GM04503 (cell line): ENCODE data around the gene ATP6V0E2.
"Not testable (repeated sequence)": the region's sequence is repeated elsewhere in the genome, so short reads cannot be mapped to it uniquely, and the experiment has no call there.

Experiments
- DNase-seq: peaks from one replicate; pipeline ENCODE4 v3.0.0-alpha.2; 2012; ENCODE audit warnings: low read depth

The ATP6V0E2 gene

DNA sequence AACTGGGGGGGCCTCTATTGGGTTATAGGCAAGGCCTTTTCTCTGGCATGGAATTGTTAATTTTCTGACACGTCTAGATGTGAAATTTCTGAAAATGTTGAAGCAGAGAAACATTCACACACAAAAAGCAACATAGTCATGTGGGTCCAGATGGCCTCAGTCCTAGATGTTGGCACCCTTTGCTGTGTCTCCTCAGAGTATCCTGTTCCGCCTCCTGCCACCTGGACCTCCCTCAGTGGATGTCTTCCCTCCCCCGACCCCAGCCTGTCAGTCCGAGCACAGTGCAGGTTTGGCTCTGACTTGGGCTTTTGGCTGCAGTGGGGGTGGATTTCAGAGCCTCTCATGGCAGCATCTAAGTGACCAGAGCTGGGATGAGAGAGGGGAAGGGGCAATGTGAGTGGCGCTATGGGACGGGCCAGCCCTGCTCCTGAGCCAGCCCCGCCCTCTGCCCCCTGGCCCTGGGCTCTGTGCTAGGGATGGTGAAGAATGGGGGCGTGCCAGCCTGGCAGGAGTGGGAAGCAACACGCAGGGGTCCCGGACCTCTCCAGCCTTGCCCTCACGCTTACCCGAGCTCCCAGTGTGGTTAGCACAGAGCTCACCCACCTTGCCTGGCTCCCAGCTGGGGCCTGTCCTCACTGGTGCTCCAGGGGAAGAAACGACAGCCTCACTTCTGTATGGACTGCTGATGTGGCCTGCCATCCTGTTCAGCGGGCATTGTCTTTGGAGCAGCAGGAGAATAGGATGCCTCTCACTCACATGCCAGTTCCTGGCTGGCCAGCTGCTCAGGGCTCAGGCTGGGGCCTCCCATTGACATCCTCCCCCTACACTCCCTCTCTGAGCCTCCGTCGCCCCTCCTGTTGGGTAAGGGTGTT is 6.2 kb downstream of the ATP6V0E2 start:
- no peak for DNase-seq

DNA sequence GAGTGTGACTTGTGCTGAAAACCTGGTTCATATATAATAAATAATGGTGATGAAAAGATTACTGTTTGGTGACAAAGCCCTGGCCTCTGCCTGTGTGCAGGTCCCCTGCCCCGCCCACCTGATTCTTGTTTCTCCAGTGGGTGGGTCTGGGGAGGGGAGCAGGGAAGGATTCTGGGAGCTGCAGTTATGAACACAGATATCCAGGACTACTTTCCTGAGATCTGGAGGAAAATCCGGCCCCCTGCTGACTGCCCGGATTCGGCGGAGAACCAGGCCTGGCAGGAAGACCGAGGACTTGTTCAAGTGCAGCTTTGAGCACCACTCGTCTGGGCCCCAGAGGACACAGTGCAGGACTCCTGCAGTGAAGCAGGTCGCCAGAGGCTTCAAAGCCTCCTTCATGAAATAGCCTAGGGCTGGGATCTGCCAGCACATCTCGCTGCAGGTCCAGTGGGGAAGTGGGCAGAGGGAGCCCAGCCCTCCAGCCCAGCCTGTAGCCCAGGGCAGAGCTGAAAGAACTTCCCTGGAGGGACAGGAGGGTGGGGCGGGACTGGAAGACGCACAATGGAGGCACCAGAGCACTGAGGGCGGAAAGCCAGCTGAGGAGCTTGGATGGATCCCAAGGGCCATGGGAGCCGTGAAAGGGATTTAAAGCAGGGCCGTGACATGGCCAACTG is 7.0 kb downstream of the ATP6V0E2 start:
- DNase-seq = no peak

DNA sequence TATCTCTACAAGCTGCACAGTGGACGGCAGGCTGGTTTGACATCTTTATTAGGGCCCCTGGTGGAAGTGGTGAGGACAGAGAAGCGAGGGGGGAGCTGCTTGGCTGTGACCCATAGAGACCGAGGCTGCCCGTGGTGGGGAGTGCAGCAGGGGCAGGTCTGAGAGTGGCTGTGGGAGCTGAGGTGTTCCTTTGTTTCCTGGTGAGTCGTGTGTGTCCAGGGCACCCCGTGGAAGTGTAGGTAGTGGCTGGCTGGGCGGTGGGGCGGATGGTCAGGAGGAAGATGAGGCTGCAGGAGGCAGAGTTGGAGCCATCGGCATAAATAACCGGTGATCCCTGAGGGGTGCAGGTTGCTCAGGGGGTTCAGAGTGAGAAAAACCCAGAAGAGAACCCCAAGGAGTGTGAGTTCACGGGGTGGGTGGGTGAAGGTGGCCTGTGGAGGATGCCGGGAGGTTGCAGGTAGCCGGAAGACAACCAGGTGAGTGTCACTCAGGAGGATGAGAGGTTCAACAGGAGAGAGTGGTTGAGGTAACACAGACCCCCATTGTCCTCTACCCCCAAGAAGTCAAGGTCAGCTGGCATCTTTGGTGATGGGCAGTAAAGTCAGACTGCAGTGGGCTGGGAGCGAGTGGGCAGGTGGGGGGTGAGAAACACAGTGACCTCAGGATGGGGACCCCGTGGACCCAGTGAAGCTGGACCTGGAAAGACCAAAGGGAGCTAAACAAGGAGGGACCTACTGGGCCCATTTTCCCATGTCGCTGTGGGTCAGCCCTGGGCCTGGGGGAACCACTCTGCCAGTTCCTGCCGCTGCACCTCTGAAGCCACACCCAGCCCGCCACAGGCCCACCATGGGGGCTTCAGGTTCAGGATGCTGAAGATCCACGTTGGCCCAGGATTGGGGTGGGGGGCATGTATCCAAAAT is 7.8 kb downstream of the ATP6V0E2 start:
- no peak for DNase-seq

DNA sequence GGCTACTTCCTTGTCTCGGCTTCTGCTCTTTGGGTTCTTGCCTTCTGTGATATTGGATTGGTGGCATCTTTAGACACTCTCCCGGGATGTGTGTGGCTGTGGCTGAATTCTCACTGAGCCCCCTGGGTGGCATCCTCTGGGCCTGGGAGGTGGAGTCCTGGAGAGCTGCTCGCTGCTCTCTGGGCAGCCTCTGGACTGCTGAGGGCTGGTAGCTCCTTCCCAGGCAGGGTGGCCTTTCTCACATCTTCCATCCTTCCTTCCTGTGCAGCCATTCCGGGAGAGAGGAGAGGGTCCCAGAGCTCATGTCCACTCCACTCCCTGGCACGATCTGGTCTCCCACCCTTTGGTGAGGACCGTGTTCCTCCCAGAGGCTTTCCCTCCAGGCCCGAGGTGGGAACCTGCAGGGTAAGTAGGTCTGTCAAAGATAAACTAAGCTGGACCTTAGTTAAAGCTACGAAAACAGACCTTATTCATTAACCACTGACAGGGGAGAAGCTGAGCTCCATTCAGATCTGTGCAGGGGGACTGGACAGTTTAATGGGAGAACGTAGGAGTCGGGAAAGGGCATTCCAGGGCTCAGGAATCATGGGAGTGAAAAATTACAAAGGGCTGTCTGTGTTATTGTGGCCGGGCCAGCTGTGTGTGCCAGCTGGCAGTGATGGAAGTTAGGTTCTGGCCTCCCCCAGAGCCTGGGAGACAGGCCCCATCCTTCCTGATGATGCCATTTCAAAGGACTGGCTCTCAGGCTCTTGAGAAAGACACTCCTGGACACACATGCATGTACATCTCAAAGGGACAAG is 8.7 kb downstream of the ATP6V0E2 start:
- no peak for DNase-seq

DNA sequence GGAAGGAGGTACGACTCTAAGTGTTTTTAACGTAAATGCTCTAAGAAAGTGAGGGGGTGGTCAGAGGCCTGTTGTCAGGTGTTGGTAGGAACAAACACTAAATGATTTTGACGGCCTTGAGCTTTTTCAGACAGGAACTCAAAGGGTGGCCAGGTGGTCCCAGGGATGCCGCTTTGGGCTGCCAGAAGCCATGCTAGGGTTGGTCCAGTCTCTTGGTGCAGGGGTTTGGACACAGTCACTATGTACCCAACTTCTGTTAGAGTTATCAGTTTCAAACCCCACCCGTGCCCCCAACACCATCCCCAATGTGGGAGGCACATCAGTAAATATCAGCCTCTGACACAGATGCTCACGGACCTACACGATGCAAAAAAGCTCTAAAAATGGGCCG is 9.3 kb downstream of the ATP6V0E2 start:
- no peak for DNase-seq

DNA sequence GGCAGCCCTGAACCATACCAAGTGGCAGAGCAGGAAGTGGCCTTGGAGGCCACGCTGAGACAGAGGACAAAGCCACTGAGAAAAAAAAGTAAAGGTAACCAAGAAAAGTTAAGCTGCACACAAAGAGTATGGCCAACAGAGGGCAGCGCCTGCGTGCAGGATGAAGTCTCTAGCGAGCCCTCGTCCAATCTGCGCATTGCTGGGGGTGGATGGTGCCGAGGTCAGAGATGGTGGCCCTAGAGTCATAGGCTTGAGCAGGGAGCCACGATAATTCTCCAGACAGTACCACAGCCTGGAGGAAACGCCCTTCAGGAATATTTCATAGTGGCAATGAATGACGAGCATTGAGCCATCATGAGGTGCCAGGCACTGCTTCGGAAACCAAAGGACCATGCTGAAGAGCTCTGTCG is 9.7 kb downstream of the ATP6V0E2 start:
- DNase-seq = no peak

DNA sequence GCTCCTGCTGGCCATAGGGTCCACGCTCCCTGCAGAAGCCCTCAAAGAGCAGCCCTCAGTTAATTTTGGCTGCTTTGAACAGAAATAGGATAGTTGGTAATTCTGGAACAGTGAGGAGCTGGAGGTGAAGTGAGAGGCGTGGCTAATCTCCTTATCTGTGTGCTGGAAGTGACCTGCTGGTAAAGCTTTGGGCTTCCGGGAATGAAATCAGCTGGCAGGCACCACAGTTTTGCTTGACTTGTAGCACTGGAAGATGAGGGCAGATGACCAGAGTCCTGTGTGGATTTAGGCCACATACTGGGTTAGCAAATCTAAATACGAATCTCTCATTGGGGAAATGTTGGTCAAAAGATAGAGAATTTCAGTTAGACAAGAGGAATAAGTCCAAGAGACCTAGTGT is 10.2 kb downstream of the ATP6V0E2 start:
- no peak for DNase-seq

DNA sequence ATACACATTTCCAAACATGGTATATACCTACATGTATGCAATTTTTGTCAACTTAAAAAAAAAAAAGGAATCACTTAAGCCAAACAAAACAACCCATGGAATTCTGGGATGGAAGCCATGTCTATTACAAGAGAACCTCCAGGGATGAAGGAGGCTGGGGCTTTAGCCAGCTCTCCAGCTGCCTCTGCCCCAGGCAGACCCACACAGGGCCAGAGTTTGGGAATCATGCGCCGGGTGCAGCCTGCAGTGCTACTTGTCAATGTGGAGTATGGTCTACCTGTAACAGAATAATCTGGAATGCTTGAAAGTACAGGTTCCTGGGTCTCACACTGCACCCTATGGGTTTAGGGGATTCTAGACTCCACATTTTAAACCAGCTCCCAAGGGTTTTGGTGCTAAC is 10.8 kb downstream of the ATP6V0E2 start:
- DNase-seq = no peak

DNA sequence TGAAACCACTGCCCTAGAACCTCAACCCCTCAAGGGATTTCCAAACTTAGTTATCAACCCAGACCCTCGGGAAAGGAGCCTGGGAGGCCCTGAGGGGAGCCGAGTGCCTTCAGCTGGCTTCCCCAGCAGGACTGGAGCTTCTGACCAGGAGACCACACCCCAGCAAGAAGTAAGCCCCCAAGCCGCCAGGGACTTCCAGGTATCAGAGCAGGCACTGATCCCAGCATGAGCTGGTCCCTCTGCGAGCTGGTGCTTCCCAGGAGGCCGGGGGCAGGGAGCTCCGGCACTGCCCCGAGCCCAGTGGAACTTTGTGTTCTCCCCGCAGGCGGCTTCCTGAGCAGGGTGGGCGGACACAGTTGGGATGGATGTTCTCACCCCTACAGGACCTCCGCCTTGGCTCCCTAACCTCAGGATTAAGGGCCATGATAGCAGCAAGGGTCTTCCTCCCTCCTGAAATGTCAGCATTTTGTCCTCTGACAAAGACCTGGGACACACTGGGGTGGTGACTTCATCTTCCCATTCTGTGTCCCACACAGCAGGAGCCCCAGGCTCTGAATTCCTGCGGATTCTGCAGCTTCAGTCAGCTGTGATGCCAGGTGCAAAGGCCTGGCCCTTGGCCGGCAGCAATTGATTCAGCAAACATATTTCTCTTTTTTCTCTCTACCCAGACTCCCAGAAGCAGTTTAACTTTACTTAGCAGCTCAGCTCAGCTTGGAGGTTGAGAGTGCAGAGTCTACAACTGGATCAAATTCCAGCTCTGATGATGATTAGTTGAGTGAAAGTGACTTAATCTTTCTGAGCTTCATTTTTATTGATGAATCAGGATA is 11.6 kb downstream of the ATP6V0E2 start:
- DNase-seq = no peak

DNA sequence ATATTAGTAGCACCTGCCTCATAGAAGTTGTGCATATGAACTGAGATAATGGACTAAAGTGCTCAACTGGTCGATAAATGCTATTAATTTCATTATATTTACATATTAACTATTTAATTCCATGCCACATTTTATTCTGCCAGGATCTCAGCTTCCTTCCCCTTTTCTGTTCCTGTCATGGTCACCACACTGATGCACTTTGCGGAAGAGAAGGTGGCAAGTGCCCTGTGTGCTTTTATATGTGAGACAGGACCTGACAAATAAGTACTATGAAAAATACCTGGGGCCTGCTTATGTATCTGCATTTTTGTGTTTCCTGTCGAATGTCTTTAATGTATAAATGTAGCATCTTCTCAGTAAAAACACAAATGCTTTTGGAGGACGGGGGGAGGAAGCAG is 12.2 kb downstream of the ATP6V0E2 start:
- no peak for DNase-seq

DNA sequence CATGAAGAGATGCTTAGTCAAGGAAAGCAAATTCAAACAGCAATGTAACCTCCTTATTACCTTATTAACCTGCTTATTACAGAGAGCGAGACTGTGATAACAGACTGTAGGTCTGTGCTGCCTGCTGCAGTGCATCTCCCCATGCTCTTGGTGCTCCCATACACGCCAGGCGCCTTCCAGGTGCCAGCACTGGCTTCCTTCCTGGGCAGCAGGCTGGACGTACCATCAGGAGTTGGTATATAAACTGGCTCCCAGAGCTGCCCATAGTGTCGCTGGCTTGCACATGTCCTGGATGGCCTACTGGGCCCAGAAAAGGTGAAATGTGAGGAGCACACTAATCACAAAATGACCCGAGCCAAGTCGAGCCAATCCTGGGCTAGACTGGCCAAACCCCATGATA is 13.5 kb downstream of the ATP6V0E2 start:
- DNase-seq = no peak

DNA sequence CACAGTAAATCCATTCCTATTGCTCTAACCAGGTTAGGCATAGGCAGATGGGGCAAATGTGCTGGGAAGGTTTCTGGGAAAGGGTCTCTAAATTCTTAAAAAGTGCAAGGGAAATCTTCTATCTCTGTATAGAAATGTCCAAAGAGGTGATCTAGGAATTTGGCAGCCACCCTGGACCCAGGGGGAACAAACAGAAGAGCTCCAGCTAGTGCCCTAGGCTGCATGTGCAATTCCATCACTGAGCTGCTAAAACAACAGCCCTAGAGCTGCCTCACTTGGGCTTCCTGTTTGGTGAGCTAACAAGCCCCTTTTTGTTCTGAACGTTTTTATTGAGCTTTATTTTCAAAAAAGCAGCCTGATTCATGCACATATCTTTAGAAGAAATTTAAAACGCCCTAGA is 16.9 kb downstream of the ATP6V0E2 start:
- not testable (repeated sequence) for DNase-seq

DNA sequence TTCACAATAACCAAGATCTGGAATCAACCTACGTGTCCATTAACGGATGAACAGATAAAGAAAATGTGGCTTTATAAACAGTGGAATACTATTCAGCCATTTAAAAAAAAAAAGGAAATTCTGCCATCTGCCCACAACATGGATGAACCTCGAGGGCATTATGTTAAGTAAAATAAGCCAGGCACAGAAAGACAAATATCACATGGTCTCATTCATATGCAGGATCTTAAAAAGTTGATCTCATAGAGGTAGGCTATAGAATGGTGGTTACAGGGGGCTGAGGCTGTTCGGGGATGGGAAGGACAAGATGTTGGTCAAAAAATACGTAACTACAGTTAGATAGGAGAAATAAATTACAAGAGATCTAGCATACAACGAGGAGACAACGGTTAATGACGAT is 21.2 kb downstream of the ATP6V0E2 start:
- DNase-seq = not testable (repeated sequence)

DNA sequence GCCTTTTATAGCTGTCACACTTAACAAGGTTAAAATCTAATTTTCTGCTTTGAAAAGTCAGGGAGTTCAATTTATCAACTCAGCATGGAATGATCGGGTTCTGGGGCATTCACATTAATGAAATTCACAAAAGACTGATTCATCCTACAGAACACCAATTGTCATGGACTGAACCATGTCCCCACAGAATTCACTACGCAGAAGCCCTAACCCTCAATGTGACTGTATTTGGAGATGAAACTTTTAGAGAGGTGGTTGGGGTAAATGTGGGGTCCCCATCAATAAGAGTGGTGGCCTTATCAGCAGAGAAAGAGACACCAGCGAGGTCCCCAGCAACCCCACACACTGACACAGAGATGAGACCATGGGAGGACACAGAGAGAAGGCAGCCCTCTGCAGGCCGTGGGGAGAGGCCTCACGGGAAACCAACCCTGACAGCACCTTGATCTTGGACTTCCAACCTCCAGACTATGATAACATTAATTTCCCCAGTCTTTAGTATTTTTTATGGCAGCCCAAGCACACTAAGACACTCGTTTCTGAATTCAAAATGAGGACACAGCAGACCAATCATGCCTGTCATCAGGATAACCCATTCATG is 34.1 kb downstream of the ATP6V0E2 start:
- not testable (repeated sequence) for DNase-seq

DNA sequence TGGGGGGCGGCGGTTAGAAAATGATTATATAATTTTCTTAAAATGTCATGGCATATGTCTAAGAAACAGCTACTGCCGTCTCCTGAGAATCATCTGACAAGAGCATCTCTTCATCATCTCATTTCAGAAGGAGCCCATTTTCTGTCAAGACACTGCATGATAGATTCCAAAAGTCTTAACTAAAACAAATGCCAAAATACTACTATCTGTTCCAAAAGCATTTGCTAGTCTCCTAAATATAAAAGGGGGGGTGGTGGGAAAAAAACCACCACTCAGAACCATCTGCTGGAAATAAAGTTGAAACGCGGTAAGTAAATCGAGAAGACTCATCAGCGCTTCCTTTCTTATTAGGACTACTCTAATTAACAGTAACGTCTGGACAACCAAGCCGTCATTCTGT is 36.5 kb downstream of the ATP6V0E2 start:
- not testable (repeated sequence) for DNase-seq

DNA sequence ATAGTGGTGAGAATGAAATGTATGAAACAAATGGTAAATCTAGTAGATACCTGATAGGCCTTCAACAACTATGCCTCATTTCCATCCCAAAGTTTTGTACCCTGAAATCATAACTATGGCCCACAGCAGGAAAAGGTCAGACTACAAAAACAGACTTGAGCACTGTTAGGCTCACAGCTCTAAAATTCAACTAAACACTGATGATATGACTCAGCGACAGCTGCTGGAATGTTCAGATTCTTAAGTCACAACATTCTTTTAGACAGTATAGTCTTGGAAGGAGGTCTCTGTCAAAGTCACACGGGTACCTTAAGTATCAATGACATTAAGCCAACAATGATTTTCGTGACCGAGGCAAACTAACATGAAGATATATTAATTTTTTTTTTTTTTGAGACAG is 38.4 kb downstream of the ATP6V0E2 start:
- DNase-seq = not testable (repeated sequence)

DNA sequence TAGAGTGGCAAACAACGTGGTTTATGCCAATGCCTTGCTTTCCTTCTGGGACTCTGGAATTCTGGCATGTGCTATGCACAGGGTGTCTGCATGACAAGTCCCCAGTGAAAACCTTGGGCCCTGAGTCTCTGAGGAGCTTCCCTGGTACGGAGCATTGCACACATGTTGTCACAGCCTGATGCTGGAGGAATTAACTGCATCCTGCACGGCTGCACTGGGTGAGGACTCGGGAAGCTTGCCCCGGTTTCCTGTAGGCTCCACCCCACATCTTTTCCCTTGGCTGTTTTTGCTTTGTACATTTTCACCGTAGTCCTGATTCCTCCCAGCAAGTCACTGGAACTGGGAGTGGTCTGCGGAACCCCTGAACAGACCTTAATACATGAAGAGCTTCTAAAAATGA is 52.6 kb downstream of the ATP6V0E2 start:
- not testable (repeated sequence) for DNase-seq
